Activated B cell treated with CpG ODN at 0.5 μM for 24 hours (primary cell): ENCODE results near the gene AHCYL2. TPM values are rescaled to one million over a fixed set of nuclear protein-coding genes. Genes with fewer than 3 reads are reported as not detected.

Experiments
- ATAC-seq: fragments of 200-7000 bp; cut with Tn5 transposase; one replicate; pipeline ENCODE4 v1.10.0; 2021; ENCODE audit warnings: low read depth, mild to moderate bottlenecking, moderate library complexity
- CTCF ChIA-PET: fragments of 350-600 bp; sonication (Branson Sonifier 250); formaldehyde crosslinking; loops from one replicate; lab custom pipeline; 2021; ENCODE audit warnings: antibody characterized with exemption; lab: Charles Lee
- POLR2A ChIA-PET: fragments of 350-600 bp; sonication (Branson Sonifier 250); formaldehyde crosslinking; loops from one replicate; lab custom pipeline; 2021; ENCODE audit warnings: antibody characterized with exemption; lab: Charles Lee
- DNase-seq: peaks from one replicate; pipeline ENCODE4 v3.0.0; 2022
- H3K27ac Mint-ChIP-seq: one replicate; pipeline ENCODE4 v1.8.0; 2020; ENCODE audit warnings: mixed read lengths
- H3K27me3 Mint-ChIP-seq: one replicate; pipeline ENCODE4 v1.8.0; 2021; ENCODE audit warnings: mixed read lengths
- H3K36me3 Mint-ChIP-seq: one replicate; pipeline ENCODE4 v1.8.0; 2021; ENCODE audit warnings: low read depth, mixed read lengths
- H3K4me1 Mint-ChIP-seq: one replicate; pipeline ENCODE4 v1.8.0; 2021; ENCODE audit warnings: mixed read lengths
- H3K4me3 Mint-ChIP-seq: one replicate; pipeline ENCODE4 v1.8.0; 2020; ENCODE audit warnings: mild to moderate bottlenecking, mixed read lengths
- H3K9me3 Mint-ChIP-seq: one replicate; pipeline ENCODE4 v1.8.0; 2020; ENCODE audit warnings: mixed read lengths
- CTCF ChIP-seq: fragments of 200-600 bp; IDR thresholded peaks from one replicate; pipeline ENCODE4 v1.8.0; 2022; ENCODE audit warnings: antibody characterized with exemption, mild to moderate bottlenecking
- intact Hi-C: fragments of 100-400 bp; cut with micrococcal nuclease; formaldehyde crosslinking; loops from one replicate; pipeline ENCODE4 v1.15.1; 2024
- total RNA-seq: library from RNA; stranded (reverse); gene quantifications from 2 replicates; pipeline ENCODE4 v1.2.3, GENCODE V29; 2022

Gene AHCYL2
- total RNA-seq, 1 donor from 2014 or later = 11.6 TPM

DNA sequence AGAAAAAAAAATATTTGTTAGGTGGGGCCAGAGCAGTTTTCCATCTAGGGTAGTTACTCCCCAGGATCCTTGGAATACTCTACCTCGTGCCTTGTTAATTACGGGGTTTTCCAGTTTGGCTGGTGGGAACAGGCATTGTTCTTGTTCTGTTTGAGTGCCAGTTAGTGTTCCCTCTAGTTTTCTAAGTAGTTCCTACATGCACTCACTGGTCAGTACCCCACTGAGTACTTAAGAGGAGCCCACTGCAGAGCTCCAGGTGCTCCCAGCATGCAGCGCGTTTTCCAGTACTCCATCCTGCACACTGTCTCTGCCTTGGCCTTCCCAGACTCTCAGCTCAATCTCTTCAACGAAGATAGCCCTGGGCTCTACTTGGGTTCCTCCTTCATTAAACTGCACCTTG is 58.0 kb downstream of the AHCYL2 start:
- Mint-ChIP-seq H3K36me3 (peaks cover 5% of the 10 kb centered on the region), H3K27me3 (no peaks in the 10 kb centered on the region), H3K4me3 (no peak overlapping the region), H3K4me1 (no peaks in the 10 kb centered on the region), H3K27ac (no peak overlapping the region), H3K9me3 (no peaks in the 10 kb centered on the region)
- no peak for TF ChIP-seq CTCF
- no peak for ATAC-seq
- DNase-seq = no peak
- POLR2A ChIA-PET = no interaction called here
- CTCF ChIA-PET = interaction anchor here (1.0 kb wide), 1 partner anchor 65 kb away, joined by 3 read pairs; no protein-coding TSS in a partner anchor
- intact Hi-C loops = no loop called here

DNA sequence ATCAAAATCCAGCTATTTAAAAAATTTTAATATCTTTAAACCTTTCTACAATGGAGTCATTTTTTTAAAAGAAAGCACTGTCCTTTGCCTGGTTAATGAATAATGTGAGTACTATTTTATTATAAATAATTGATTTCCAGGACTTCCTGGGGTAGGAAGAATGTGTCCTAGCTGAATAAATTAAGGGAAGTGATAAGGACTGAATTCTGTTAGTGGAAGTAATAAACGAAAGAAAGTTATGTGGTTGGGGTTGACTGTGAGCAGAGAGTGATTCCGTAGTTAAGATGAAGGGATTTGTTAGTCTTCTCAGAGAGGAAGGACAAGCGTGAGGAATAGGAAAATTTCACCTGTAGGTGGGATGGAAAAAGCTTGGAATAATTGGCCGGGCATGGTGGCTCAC is 59.1 kb downstream of the AHCYL2 start:
- Mint-ChIP-seq H3K27ac (no peak overlapping the region), H3K27me3 (no peaks in the 10 kb centered on the region), H3K4me3 (no peak overlapping the region), H3K36me3 (peaks cover 6% of the 10 kb centered on the region), H3K4me1 (no peaks in the 10 kb centered on the region), H3K9me3 (no peaks in the 10 kb centered on the region)
- ChIA-PET CTCF (interaction anchor here (1.0 to 2.1 kb wide), 3 partner anchors 12 to 66 kb away, joined by 3 to 9 read pairs (median 5); no protein-coding TSS in a partner anchor), POLR2A (interaction anchor here (0.7 kb wide), 1 partner anchor 762 kb away, joined by 7 read pairs; no protein-coding TSS in a partner anchor)
- DNase-seq = no peak
- TF ChIP-seq CTCF = no peak
- no peak for ATAC-seq
- intact Hi-C loops = no loop called here

DNA sequence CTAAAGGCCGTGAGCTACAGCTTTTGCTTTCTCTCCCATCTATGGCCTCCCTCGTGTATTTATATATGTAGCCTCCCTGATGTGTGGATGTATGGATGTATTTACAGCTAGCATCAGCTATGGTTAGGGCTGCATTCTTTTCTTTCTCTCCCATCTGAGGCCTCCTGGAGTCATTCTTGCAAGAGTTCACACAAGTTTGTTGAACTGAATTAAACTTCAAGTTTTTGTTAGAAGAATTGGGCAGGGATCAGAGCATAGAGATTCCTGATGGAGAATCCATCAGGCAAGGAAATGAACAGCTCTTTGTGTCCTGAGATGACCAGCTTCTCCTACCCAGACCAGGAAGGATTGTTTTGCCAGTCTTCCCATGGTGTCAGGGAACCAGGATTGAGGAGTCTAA is 60.3 kb downstream of the AHCYL2 start:
- ChIA-PET CTCF (interaction anchor here (1.5 to 2.1 kb wide), 3 partner anchors 13 to 74 kb away, joined by 3 to 9 read pairs (median 5); no protein-coding TSS in a partner anchor), POLR2A (no interaction called here)
- ATAC-seq = no peak
- H3K4me1 Mint-ChIP-seq = no peaks in the 10 kb centered on the region
- H3K27me3 Mint-ChIP-seq = no peaks in the 10 kb centered on the region
- H3K27ac Mint-ChIP-seq = no peak overlapping the region
- H3K4me3 Mint-ChIP-seq = no peak overlapping the region
- H3K36me3 Mint-ChIP-seq = peaks cover 7% of the 10 kb centered on the region
- DNase-seq = no peak
- intact Hi-C loops = no loop called here
- TF ChIP-seq CTCF = no peak
- H3K9me3 Mint-ChIP-seq = no peaks in the 10 kb centered on the region

- H3K9me3 Mint-ChIP-seq = no peaks in the 10 kb centered on the region
- H3K27ac Mint-ChIP-seq = no peak overlapping the region
- no peak for TF ChIP-seq CTCF
- H3K4me1 Mint-ChIP-seq = no peaks in the 10 kb centered on the region
- POLR2A ChIA-PET = no interaction called here
- H3K4me3 Mint-ChIP-seq = no peak overlapping the region
- ATAC-seq = no peak
- intact Hi-C loops = no loop called here
- peaks cover 4% of the 10 kb centered on the region for H3K36me3 Mint-ChIP-seq
- DNase-seq = no peak
- H3K27me3 Mint-ChIP-seq = no peaks in the 10 kb centered on the region
- CTCF ChIA-PET = no interaction called here
Observed at GRCh38 chr7:129292861-129293260, 68.0 kb downstream of the AHCYL2 start.

- ChIA-PET CTCF (interaction anchor here (6.5 kb wide), 1 partner anchor 75 kb away, joined by 157 read pairs; no protein-coding TSS in a partner anchor), POLR2A (no interaction called here)
- no peak overlapping the region for H3K4me3 Mint-ChIP-seq
- no peaks in the 10 kb centered on the region for H3K4me1 Mint-ChIP-seq
- no peak for DNase-seq
- no peaks in the 10 kb centered on the region for H3K27me3 Mint-ChIP-seq
- no peak overlapping the region for H3K27ac Mint-ChIP-seq
- no peak for TF ChIP-seq CTCF
- intact Hi-C loops = loop anchor here (5.0 kb wide), 1 partner anchor 38 kb away; no protein-coding TSS in a partner anchor
- H3K36me3 Mint-ChIP-seq = no peaks in the 10 kb centered on the region
- H3K9me3 Mint-ChIP-seq = no peaks in the 10 kb centered on the region
- no peak for ATAC-seq
Observed at GRCh38 chr7:129295015-129295423, 70.2 kb downstream of the AHCYL2 start.
